ENCODE measurements around the gene ELMO1.

ELMO1 gene

DNA sequence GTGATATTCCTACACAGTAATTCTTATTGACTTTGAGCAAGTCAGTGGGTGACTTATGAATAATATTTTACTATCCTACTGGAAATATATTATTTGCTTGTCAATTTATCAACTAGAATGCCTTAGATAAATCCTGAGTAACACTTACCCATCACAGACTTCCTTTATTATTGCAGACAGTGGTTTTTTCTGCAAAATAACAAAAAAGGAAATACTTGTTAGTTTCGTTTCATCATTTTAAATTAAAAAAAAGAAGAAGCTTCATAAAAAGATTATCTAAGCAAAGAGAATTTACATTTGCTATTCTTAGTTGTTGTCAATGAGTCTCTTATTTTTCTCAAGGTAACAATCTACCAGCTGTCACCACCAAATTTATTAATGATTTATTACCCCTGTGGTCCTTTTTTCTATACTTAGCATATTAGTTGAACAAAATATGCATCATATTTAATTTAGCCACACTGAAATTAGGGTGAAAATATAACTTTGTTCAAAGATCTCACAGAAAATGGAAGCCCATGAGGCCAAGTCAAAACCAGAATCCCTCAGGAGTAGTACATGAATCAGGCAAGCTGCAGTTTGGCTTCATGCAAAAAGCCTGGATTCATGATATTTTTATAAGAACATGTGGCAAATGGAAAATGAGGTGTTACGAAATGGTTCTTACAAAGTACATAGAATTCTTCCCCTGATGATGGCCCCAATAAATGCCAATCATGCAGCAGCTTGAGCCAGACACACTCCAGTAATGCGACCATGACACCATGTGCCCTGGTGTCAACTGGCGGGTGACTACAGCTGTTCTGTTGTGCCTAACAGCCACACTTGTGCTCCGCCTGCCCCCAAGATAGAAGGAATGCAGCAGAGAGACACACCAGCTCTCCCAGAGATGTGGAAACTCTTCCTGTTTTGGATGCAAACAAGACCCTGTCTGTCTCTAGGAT lies 132.6 kb downstream of the ELMO1 start:
- H3K27ac ChIP-seq = no peak overlapping the region
- TF ChIP-seq CTCF (IDR thresholded peaks at IDR 0.05) = no peak
- no peak for TF ChIP-seq ZFX (IDR thresholded peaks at IDR 0.05; ENCODE audit: borderline replicate concordance)

- TF ChIP-seq CTCF (IDR thresholded peaks at IDR 0.05) (no peak), ZFX (IDR thresholded peaks at IDR 0.05; ENCODE audit: borderline replicate concordance) (no peak)
- no peak overlapping the region for H3K27ac ChIP-seq
These were observed 136.1 kb downstream of the ELMO1 start for GRCh38 chr7:37312608-37313007.

GRCh38 chr7:37311355-37311754 lies 137.3 kb downstream of the ELMO1 start:
- no peak overlapping the region for H3K27ac ChIP-seq
- TF ChIP-seq CTCF (IDR thresholded peaks at IDR 0.05) (no peak), ZFX (IDR thresholded peaks at IDR 0.05; ENCODE audit: borderline replicate concordance) (no peak)

- TF ChIP-seq ZFX (IDR thresholded peaks at IDR 0.05; ENCODE audit: borderline replicate concordance) (no peak), CTCF (IDR thresholded peaks at IDR 0.05) (no peak)
- no peak overlapping the region for H3K27ac ChIP-seq
These were observed 138.2 kb downstream of the ELMO1 start for GRCh38 chr7:37310327-37311080.

- TF ChIP-seq ZFX (IDR thresholded peaks at IDR 0.05; ENCODE audit: borderline replicate concordance) (no peak), CTCF (IDR thresholded peaks at IDR 0.05) (no peak)
- no peak overlapping the region for H3K27ac ChIP-seq
These were observed 139.2 kb downstream of the ELMO1 start for GRCh38 chr7:37309493-37309892.

DNA sequence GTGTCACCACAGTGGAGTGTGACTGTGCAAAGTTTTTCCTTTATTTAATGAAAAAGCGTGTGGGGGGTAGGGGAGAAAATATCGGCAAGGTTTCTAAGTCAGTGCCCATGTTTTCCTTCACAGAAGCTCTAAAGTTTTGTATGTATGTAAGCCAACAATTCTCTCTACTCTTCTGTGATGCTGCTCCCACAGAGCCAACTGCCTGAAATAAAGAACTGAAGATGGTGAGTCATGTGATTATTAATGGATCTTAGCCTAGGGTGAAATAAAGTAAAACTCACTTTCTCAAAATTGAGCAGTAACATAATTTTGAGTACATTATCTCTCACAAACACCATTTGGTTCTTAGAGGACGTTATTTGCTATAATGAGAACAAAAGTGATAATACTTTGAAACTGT lies 143.7 kb downstream of the ELMO1 start:
- TF ChIP-seq CTCF (IDR thresholded peaks at IDR 0.05) (no peak), ZFX (IDR thresholded peaks at IDR 0.05; ENCODE audit: borderline replicate concordance) (no peak)
- no peak overlapping the region for H3K27ac ChIP-seq

DNA sequence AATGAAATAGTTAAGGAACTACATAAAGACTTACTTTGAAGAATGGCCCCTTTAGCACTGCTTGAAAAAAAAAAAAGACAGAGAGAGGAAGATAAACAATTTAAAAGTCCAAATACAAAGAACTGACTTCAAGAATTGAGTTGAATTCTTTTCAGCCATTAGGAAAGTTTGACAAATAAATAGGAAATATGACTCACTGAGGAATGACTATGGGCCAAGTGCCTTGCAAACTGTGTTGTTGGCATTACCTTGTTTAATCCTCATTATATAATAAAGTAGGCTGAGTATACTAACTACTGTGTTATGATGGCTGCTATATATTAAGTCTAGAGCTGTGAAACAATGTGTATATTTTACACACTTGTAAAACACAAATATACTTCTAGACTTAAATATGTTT lies 151.1 kb downstream of the ELMO1 start:
- no peak overlapping the region for H3K27ac ChIP-seq

More for the DNA sequence above, 151.1 kb downstream of the ELMO1 start:
- TF ChIP-seq ZFX (IDR thresholded peaks at IDR 0.05; ENCODE audit: borderline replicate concordance) = no peak
- TF ChIP-seq CTCF (IDR thresholded peaks at IDR 0.05) = no peak

Measured in 22Rv1 (cell line).